B cell (primary cell): ENCODE data around the gene HSP90AB1.

Source experiments
- EZH2 ChIP-seq: IDR thresholded peaks from 2 replicates; pipeline ENCODE4 v1.6.1; 2012; ENCODE audit warnings: borderline replicate concordance, low read depth, mild to moderate bottlenecking, moderate library complexity, low read length; ENCODE audit not compliant: insufficient read depth, poor library complexity, severe bottlenecking
- TF ChIP-seq, protein P1 (sequence below): fragments of 200-600 bp; IDR thresholded peaks from one replicate; pipeline ENCODE4 v1.8.0; 2022; ENCODE audit warnings: antibody characterized with exemption, mild to moderate bottlenecking

DNA sequence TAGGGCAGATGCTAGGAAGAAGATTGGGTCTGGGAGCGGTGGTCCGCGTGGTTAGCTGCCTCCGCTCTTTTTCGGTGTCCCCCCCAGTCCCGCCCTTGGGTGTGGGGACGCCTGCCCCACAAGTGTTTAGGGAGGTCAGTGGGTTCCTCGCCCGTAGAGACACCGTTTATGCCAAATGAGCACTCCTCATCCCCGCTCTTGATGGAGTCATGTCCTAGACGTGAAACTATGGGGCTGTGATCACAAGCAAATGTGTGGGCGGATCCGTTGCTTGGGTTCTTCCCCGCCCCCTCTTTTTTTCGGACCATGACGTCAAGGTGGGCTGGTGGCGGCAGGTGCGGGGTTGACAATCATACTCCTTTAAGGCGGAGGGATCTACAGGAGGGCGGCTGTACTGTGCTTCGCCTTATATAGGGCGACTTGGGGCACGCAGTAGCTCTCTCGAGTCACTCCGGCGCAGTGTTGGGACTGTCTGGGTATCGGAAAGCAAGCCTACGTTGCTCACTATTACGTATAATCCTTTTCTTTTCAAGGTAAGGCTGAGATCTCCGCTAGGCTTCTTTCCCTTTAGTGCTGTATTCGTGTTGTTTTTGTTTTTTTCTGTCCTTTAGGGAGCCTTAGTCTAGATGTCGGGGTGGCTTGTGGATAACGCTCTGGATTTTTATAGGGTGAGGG lies at the start of gene HSP90AB1:
- TF ChIP-seq, protein P1, sequence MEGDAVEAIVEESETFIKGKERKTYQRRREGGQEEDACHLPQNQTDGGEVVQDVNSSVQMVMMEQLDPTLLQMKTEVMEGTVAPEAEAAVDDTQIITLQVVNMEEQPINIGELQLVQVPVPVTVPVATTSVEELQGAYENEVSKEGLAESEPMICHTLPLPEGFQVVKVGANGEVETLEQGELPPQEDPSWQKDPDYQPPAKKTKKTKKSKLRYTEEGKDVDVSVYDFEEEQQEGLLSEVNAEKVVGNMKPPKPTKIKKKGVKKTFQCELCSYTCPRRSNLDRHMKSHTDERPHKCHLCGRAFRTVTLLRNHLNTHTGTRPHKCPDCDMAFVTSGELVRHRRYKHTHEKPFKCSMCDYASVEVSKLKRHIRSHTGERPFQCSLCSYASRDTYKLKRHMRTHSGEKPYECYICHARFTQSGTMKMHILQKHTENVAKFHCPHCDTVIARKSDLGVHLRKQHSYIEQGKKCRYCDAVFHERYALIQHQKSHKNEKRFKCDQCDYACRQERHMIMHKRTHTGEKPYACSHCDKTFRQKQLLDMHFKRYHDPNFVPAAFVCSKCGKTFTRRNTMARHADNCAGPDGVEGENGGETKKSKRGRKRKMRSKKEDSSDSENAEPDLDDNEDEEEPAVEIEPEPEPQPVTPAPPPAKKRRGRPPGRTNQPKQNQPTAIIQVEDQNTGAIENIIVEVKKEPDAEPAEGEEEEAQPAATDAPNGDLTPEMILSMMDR: no peak
- TF ChIP-seq EZH2: no peak
